ENCODE data around the gene KLHL15.

DNA sequence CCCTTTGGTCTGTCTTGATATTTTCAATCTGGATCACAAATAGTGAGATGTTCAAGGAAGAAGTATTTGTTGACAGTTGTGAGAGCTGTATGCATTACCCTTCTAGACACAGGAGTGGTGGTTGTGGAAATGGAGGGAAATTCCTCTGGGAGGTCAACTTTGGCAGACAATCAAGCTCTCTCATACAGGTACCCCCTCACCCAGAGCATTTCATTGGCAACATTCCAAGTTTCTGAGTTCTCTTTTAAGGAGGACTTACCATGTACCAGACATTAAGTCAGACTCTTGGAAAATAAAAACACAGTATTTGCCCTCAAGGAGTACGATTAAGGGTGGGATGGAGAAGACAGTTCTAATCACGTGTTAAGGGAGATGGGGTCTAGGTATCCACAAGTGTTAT is 45.3 kb downstream of the KLHL15 start:
- TF ChIP-seq EZH2 (IDR thresholded peaks at IDR 0.05; ENCODE audit: insufficient read depth, poor library complexity, severe bottlenecking) (no peak), EZH2phosphoT487 (IDR thresholded peaks at IDR 0.05; ENCODE audit: insufficient read depth, low read depth) (no peak)
